Activated CD4-positive, alpha-beta T cell treated with anti-CD3 and anti-CD28 coated beads for 36 hours (primary cell): ENCODE measurements around the gene IL1B. TPM values are rescaled to one million over a fixed set of nuclear protein-coding genes. Genes with fewer than 3 reads are reported as not detected.

Source experiments
- ATAC-seq: fragments of 200-7000 bp; cut with Tn5 transposase; one replicate; pipeline ENCODE4 v1.10.0; 2021; ENCODE audit warnings: mild to moderate bottlenecking, moderate library complexity
- CTCF ChIA-PET: fragments of 350-600 bp; sonication (Branson Sonifier 250); formaldehyde crosslinking; loops from one replicate; lab custom pipeline; 2021; ENCODE audit warnings: antibody characterized with exemption; lab: Charles Lee
- POLR2A ChIA-PET: fragments of 350-600 bp; sonication (Branson Sonifier 250); formaldehyde crosslinking; loops from one replicate; lab custom pipeline; 2021; ENCODE audit warnings: antibody characterized with exemption, inconsistent platforms; lab: Charles Lee
- DNase-seq: peaks from one replicate; pipeline ENCODE4 v3.0.0-alpha.2; 2020
- H3K27ac Mint-ChIP-seq: one replicate; pipeline ENCODE4 v1.8.0; 2021; ENCODE audit warnings: mixed read lengths
- H3K27me3 Mint-ChIP-seq: one replicate; pipeline ENCODE4 v1.8.0; 2021; ENCODE audit warnings: mixed read lengths
- H3K36me3 Mint-ChIP-seq: one replicate; pipeline ENCODE4 v1.8.0; 2021; ENCODE audit warnings: low read depth, mixed read lengths
- H3K4me1 Mint-ChIP-seq: one replicate; pipeline ENCODE4 v1.8.0; 2021; ENCODE audit warnings: mixed read lengths
- H3K4me3 Mint-ChIP-seq: one replicate; pipeline ENCODE4 v1.8.0; 2021; ENCODE audit warnings: mild to moderate bottlenecking, moderate library complexity, mixed read lengths
- H3K9me3 Mint-ChIP-seq: one replicate; pipeline ENCODE4 v1.8.0; 2021; ENCODE audit warnings: low read depth, mixed read lengths
- intact Hi-C, 2 experiments: fragments of 100-400 bp; cut with DNase I in 1 of 2; cut with micrococcal nuclease in 1 of 2; formaldehyde crosslinking; loops; one replicate each; pipeline versions ENCODE4 v1.14.2 to v1.15.1; 2022 to 2024; cut with DNase I, micrococcal nuclease
- total RNA-seq, 2 experiments: library from RNA; stranded (reverse); gene quantifications; one replicate each; pipeline ENCODE4 v1.2.3, GENCODE V29; 2021

The IL1B gene
- total RNA-seq, result under 1 TPM; 0.18 to 0.37 TPM

GRCh38 chr2:112836695-112837117 is at the start of gene IL1B:
Gene IL1B (minus strand): TSS chr2:112836779. CDS start chr2:112836229, 550 bp downstream.
- no peak for ATAC-seq
- no peak within 1 kb of the TSS for H3K27ac Mint-ChIP-seq
- no peaks in the 10 kb centered on the region for H3K36me3 Mint-ChIP-seq
- no peak for DNase-seq
- H3K4me3 Mint-ChIP-seq, result no peak within 1 kb of the TSS
- POLR2A ChIA-PET, result no interaction called here
- no peaks in the 10 kb centered on the region for H3K4me1 Mint-ChIP-seq
- CTCF ChIA-PET, result interaction anchor here (0.6 to 1.0 kb wide), 3 partner anchors 52 to 911 kb away, joined by 3 to 7 read pairs (median 5); no protein-coding TSS in a partner anchor
- intact Hi-C loops, result no loop called here
- H3K9me3 Mint-ChIP-seq, result no peaks in the 10 kb centered on the region
- H3K27me3 Mint-ChIP-seq, result peaks cover 13% of the 10 kb centered on the region

GRCh38 chr2:112886291-112886690 is 49.7 kb upstream of the IL1B start:
- no peaks in the 10 kb centered on the region for H3K9me3 Mint-ChIP-seq
- H3K36me3 Mint-ChIP-seq, result no peaks in the 10 kb centered on the region
- POLR2A ChIA-PET, result no interaction called here
- ATAC-seq, result no peak
- no peak overlapping the region for H3K4me3 Mint-ChIP-seq
- H3K4me1 Mint-ChIP-seq, result peaks cover 12% of the 10 kb centered on the region
- no peaks in the 10 kb centered on the region for H3K27me3 Mint-ChIP-seq
- intact Hi-C loops, result loop anchor here (5.0 to 10.0 kb wide), 2 partner anchors 281 to 284 kb away; no protein-coding TSS in a partner anchor
- no peak for DNase-seq
- CTCF ChIA-PET, result interaction anchor here (0.9 to 4.3 kb wide), 18 partner anchors 16 to 160 kb away, joined by 3 to 98 read pairs (median 8); partner anchors contain the start of gene IL1A
- no peak overlapping the region for H3K27ac Mint-ChIP-seq

DNA sequence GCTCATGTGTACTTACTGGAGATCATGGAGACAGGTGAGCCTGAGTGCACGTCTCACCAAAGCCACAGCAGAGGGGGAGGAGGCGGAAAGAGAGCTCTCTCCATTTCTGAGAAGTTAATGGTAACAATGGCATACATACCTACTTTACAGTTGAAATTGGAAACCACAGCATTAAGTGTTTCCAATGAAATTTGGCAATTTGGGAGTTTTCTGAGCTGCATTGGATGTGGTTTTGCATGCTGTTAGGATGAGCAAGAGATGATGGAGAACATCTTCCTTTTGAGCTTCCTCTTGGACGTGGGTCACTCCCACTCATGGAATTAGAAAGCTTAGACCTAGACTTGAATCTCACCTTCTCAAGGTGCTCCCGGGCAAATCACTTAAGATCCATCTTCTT is 48.9 kb upstream of the IL1B start:
- ChIA-PET CTCF (interaction anchor here (0.6 to 4.3 kb wide), 47 partner anchors 8 to 550 kb away, joined by 3 to 98 read pairs (median 4); partner anchors contain the start of gene IL1A), POLR2A (no interaction called here)
- no peak overlapping the region for H3K27ac Mint-ChIP-seq
- peaks cover 18% of the 10 kb centered on the region for H3K4me1 Mint-ChIP-seq
- H3K4me3 Mint-ChIP-seq, result no peak overlapping the region
- DNase-seq, result no peak
- H3K36me3 Mint-ChIP-seq, result no peaks in the 10 kb centered on the region
- intact Hi-C loops, result loop anchor here (1.0 to 10.0 kb wide), 6 partner anchors 55 to 283 kb away; partner anchors contain the start of gene CKAP2L (in 1 of the 2)
- H3K9me3 Mint-ChIP-seq, result no peaks in the 10 kb centered on the region
- no peak for ATAC-seq
- H3K27me3 Mint-ChIP-seq, result no peaks in the 10 kb centered on the region

- peak overlapping the region; percentile 1 for H3K27ac Mint-ChIP-seq
Measured at GRCh38 chr2:112884869-112885505, 48.4 kb upstream of the IL1B start.

GRCh38 chr2:112883669-112884068 is 47.1 kb upstream of the IL1B start:
- Mint-ChIP-seq H3K4me1 (peaks cover 25% of the 10 kb centered on the region), H3K27me3 (no peaks in the 10 kb centered on the region), H3K27ac (no peak overlapping the region), H3K9me3 (no peaks in the 10 kb centered on the region), H3K36me3 (no peaks in the 10 kb centered on the region), H3K4me3 (no peak overlapping the region)
- intact Hi-C loops, result loop anchor here in 1 of 2 experiments (2.0 to 10.0 kb wide), 2 partner anchors 57 to 279 kb away; no protein-coding TSS in a partner anchor
- DNase-seq, result no peak
- ChIA-PET POLR2A (no interaction called here), CTCF (interaction anchor here (0.6 to 3.1 kb wide), 3 partner anchors 96 to 149 kb away, joined by 3 to 36 read pairs (median 3); no protein-coding TSS in a partner anchor)
- no peak for ATAC-seq

More at GRCh38 chr2:112884869-112885505, 48.4 kb upstream of the IL1B start:
- intact Hi-C loops, result loop anchor here (1.0 to 10.0 kb wide), 6 partner anchors 56 to 283 kb away; partner anchors contain the start of gene CKAP2L (in 1 of the 2)
- H3K36me3 Mint-ChIP-seq, result no peaks in the 10 kb centered on the region
- ChIA-PET CTCF (interaction anchor here (0.6 to 4.3 kb wide), 46 partner anchors 8 to 564 kb away, joined by 3 to 98 read pairs (median 4); partner anchors contain the start of gene IL1A), POLR2A (no interaction called here)
- peaks cover 23% of the 10 kb centered on the region for H3K4me1 Mint-ChIP-seq
- peak; percentile 87 for ATAC-seq
- peak; percentile 85 for DNase-seq
- no peaks in the 10 kb centered on the region for H3K9me3 Mint-ChIP-seq
- H3K4me3 Mint-ChIP-seq, result no peak overlapping the region
- no peaks in the 10 kb centered on the region for H3K27me3 Mint-ChIP-seq

DNA sequence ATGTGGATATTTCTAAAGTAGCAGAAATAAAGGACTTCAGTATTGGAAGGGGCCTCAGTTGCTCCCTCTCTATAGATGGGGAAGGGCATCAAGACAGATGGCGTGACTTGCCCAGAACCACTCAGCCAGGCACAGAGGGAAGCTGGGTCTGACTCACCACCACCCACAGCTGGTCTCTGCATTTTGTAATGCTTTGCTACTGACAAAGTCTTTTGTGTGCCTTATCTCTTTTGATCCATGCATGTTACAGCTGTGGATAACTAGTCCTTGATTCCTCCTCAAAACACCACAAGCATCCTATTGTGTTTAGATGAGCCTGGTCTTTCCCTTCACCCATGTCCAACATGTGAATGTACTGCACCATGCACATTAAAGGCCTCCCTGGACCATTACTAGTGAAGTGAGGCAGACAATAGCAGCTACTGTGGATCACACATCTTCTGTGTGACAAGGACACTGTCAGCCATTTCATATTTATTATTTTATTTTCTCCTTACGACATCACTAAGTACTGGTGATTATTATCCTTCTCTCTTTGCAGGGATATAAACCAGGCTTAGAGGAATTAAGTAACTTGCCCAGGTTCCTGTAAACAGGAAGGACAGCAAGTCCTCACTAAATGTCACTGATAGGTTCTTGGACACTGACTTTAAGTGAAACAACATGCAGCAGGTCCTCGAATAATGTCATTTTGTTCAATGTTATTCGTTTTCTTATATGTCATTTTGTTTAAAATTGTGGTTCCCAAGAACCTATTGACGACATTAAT is 44.8 kb upstream of the IL1B start:
- DNase-seq (peak; percentile 69), ATAC-seq (peak; percentile 76)
- intact Hi-C loops, result loop anchor here in 1 of 2 experiments (10.0 kb wide), 1 partner anchor 277 kb away; no protein-coding TSS in a partner anchor
- no peak overlapping the region for H3K27ac Mint-ChIP-seq
- ChIA-PET CTCF (interaction anchor here (0.5 to 3.1 kb wide), 6 partner anchors 10 to 943 kb away, joined by 3 to 36 read pairs (median 3); no protein-coding TSS in a partner anchor), POLR2A (no interaction called here)
- H3K4me3 Mint-ChIP-seq, result no peak overlapping the region
- H3K27me3 Mint-ChIP-seq, result no peaks in the 10 kb centered on the region
- no peaks in the 10 kb centered on the region for H3K36me3 Mint-ChIP-seq
- peaks cover 25% of the 10 kb centered on the region for H3K4me1 Mint-ChIP-seq
- H3K9me3 Mint-ChIP-seq, result no peaks in the 10 kb centered on the region

GRCh38 chr2:112880696-112881095 is 44.1 kb upstream of the IL1B start:
- no peaks in the 10 kb centered on the region for H3K9me3 Mint-ChIP-seq
- ChIA-PET CTCF (interaction anchor here (0.8 to 3.1 kb wide), 3 partner anchors 61 to 943 kb away, joined by 3 to 36 read pairs (median 3); no protein-coding TSS in a partner anchor), POLR2A (no interaction called here)
- DNase-seq (no peak), ATAC-seq (no peak)
- no peak overlapping the region for H3K4me3 Mint-ChIP-seq
- intact Hi-C loops, result loop anchor here in 1 of 2 experiments (10.0 kb wide), 1 partner anchor 276 kb away; no protein-coding TSS in a partner anchor
- H3K27me3 Mint-ChIP-seq, result no peaks in the 10 kb centered on the region
- H3K36me3 Mint-ChIP-seq, result no peaks in the 10 kb centered on the region
- no peak overlapping the region for H3K27ac Mint-ChIP-seq
- peaks cover 25% of the 10 kb centered on the region for H3K4me1 Mint-ChIP-seq

DNA sequence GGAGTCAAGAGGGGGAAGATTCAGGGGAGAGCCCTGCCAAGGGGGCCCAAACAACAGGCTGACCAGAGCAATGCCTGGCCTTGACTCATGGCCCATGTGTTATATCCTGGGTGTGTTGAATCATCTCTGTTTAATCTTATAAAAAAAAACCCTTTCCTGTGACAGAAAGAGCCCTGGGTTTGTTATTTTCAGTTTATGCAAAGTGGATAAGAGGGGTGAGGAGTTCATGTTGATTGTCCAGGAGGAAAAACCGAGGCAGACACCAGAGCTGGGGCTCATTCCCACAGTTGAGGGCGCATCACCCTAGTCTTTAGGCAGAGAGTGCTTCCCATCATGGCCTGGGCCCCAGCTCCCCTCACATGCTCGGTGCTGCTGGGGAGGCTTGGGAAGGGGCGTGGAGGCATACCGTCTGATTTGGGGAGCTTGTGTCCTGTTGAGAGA is 43.5 kb upstream of the IL1B start:
- ChIA-PET POLR2A (no interaction called here), CTCF (no interaction called here)
- no peaks in the 10 kb centered on the region for H3K9me3 Mint-ChIP-seq
- ATAC-seq (peak; percentile 57), DNase-seq (peak; percentile 18)
- intact Hi-C loops, result loop anchor here in 1 of 2 experiments (10.0 kb wide), 1 partner anchor 275 kb away; no protein-coding TSS in a partner anchor
- H3K4me3 Mint-ChIP-seq, result no peak overlapping the region
- peak overlapping the region; percentile 27 for H3K27ac Mint-ChIP-seq
- no peaks in the 10 kb centered on the region for H3K36me3 Mint-ChIP-seq
- no peaks in the 10 kb centered on the region for H3K27me3 Mint-ChIP-seq
- peaks cover 22% of the 10 kb centered on the region for H3K4me1 Mint-ChIP-seq

DNA sequence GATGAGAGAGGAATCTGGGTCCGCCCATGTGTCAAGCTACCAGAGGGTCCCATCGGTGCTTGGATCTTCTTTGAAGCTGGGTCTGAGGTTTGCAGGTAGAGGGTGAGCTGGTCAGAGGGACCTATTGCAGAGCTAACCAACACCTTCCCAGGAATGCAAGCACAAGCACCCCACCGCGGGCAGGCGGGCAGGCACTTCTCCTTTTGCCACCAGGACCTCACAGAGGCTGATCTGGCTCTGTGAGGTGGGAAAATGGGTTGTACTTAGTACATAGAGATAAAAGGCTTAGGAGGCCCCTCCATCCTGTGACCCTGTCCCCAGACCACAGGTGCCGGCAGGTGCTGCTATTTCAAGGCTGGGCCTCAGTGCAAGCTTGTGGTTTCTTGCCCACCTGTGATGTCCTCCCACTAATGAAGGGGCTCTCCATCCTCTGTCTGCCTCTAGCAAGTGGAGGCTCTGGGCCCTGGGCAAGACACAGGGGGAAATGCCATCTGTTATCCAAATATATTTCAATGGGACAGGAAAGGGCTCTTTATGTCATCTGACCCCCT is 43.0 kb upstream of the IL1B start:
- ATAC-seq (no peak), DNase-seq (no peak)
- intact Hi-C loops, result loop anchor here in 1 of 2 experiments (10.0 kb wide), 1 partner anchor 275 kb away; no protein-coding TSS in a partner anchor
- H3K4me1 Mint-ChIP-seq, result peaks cover 17% of the 10 kb centered on the region
- no peak overlapping the region for H3K4me3 Mint-ChIP-seq
- H3K27me3 Mint-ChIP-seq, result no peaks in the 10 kb centered on the region
- H3K27ac Mint-ChIP-seq, result no peak overlapping the region
- H3K9me3 Mint-ChIP-seq, result no peaks in the 10 kb centered on the region
- no peaks in the 10 kb centered on the region for H3K36me3 Mint-ChIP-seq
- CTCF ChIA-PET, result interaction anchor here (0.6 kb wide), 1 partner anchor 302 kb away, joined by 3 read pairs; no protein-coding TSS in a partner anchor
- POLR2A ChIA-PET, result no interaction called here

GRCh38 chr2:112877423-112877822 is 40.8 kb upstream of the IL1B start:
- no peak for DNase-seq
- Mint-ChIP-seq H3K27ac (no peak overlapping the region), H3K9me3 (no peaks in the 10 kb centered on the region), H3K36me3 (no peaks in the 10 kb centered on the region), H3K27me3 (peaks cover 5% of the 10 kb centered on the region), H3K4me3 (no peak overlapping the region), H3K4me1 (peaks cover 14% of the 10 kb centered on the region)
- ChIA-PET POLR2A (no interaction called here), CTCF (interaction anchor here (0.6 to 1.4 kb wide), 3 partner anchors 8 to 295 kb away, joined by 3 to 5 read pairs (median 3); no protein-coding TSS in a partner anchor)
- intact Hi-C loops, result no loop called here
- no peak for ATAC-seq
